B cell (primary cell): ENCODE measurements around the gene ZNF620. TPM values are rescaled to one million over a fixed set of nuclear protein-coding genes. Genes with fewer than 3 reads are reported as not detected.
"Not testable (repeated sequence)": the region's sequence is repeated elsewhere in the genome, so short reads cannot be mapped to it uniquely, and the experiment has no call there.

Experiments used
- ATAC-seq: fragments of 200-7000 bp; cut with Tn5 transposase; one replicate; pipeline ENCODE4 v1.10.0; 2021; ENCODE audit warnings: low read depth, mild to moderate bottlenecking, moderate number of reproducible peaks, moderate library complexity
- CTCF ChIA-PET: fragments of 350-600 bp; sonication (Branson Sonifier 250); formaldehyde crosslinking; loops from one replicate; lab custom pipeline; 2021; ENCODE audit warnings: antibody characterized with exemption, inconsistent platforms; lab: Charles Lee
- POLR2A ChIA-PET: fragments of 350-600 bp; sonication (Branson Sonifier 250); formaldehyde crosslinking; loops from one replicate; lab custom pipeline; 2021; ENCODE audit warnings: antibody characterized with exemption; lab: Charles Lee
- DNase-seq: peaks from one replicate; pipeline ENCODE4 v3.0.0; 2013
- H2AFZ ChIP-seq: 2 replicates; pipeline ENCODE4 v1.6.1; 2012; ENCODE audit warnings: mild to moderate bottlenecking, low read depth, low read length; ENCODE audit not compliant: insufficient read depth, poor library complexity, severe bottlenecking
- H3K27ac ChIP-seq, 2 donors: 1 replicate in 1 of 2; 2 replicates in 1 of 2; pipeline ENCODE4 v1.5.1; 2012 to 2013; ENCODE audit warnings: low read length in 2 of 2, mild to moderate bottlenecking in 2 of 2, moderate library complexity in 1 of 2
- H3K27me3 ChIP-seq, 4 experiments: fragments of 200-600 bp in 1 of 4; sonication (generic) in 1 of 4; replicated peaks in 1 of 4; 1 replicate in 2 of 4; 2 replicates in 2 of 4; pipeline versions ENCODE4 v1.6.1 to v1.7.0; 2013 to 2016; ENCODE audit warnings: low read length in 3 of 4, mild to moderate bottlenecking in 2 of 4, mixed read lengths in 1 of 4, moderate library complexity in 1 of 4; ENCODE audit not compliant: insufficient read depth in 4 of 4, control insufficient read depth in 3 of 4; ENCODE audit errors: control extremely low read depth in 1 of 4
- H3K36me3 ChIP-seq, 2 experiments: replicated peaks in 1 of 2; 1 replicate in 1 of 2; 2 replicates in 1 of 2; pipeline versions ENCODE4 v1.6.1 to v1.7.1; 2013; ENCODE audit warnings: low read length in 1 of 2; ENCODE audit not compliant: insufficient read depth in 2 of 2, control insufficient read depth in 1 of 2; ENCODE audit errors: control extremely low read depth in 1 of 2, extremely low read depth in 1 of 2
- H3K4me1 ChIP-seq, 2 donors: fragments of 200-600 bp in 1 of 2; sonication (generic) in 1 of 2; 1 replicate in 1 of 2; 2 replicates in 1 of 2; pipeline versions ENCODE4 v1.5.1 to v1.6.1; 2013 to 2017; ENCODE audit warnings: low read length in 2 of 2; ENCODE audit not compliant: control insufficient read depth in 2 of 2, insufficient read depth in 2 of 2
- H3K4me2 ChIP-seq: replicated peaks from 2 replicates; pipeline ENCODE3; 2012; ENCODE audit warnings: mild to moderate bottlenecking, low read depth, low read length; ENCODE audit not compliant: poor library complexity, severe bottlenecking
- H3K4me3 ChIP-seq, 5 experiments: fragments of 200-600 bp in 1 of 5; sonication (generic) in 1 of 5; 1 replicate in 3 of 5; 2 replicates in 2 of 5; pipeline versions ENCODE4 v1.5.1 to v1.7.0; 2011 to 2016; ENCODE audit warnings: low read length in 4 of 5, mild to moderate bottlenecking in 4 of 5, low read depth in 2 of 5, control low read depth in 1 of 5, moderate library complexity in 1 of 5; ENCODE audit not compliant: insufficient read depth in 1 of 5; ENCODE audit errors: control extremely low read depth in 1 of 5, extremely low read depth in 1 of 5
- H3K79me2 ChIP-seq: fragments of 200-600 bp; sonication (generic); one replicate; pipeline ENCODE4 v1.6.0; 2016; ENCODE audit warnings: low read length; ENCODE audit not compliant: control insufficient read depth, insufficient read depth
- H3K9ac ChIP-seq: fragments of 200-600 bp; sonication (generic); 2 replicates; pipeline ENCODE4 v1.6.1; 2017; ENCODE audit warnings: mild to moderate bottlenecking, low read length, moderate library complexity
- H3K9me3 ChIP-seq, 3 donors: one replicate each; pipeline versions ENCODE4 v1.6.1 to v1.7.1; 2013; ENCODE audit warnings: low read length in 2 of 3; ENCODE audit not compliant: control insufficient read depth in 2 of 3, insufficient read depth in 1 of 3; ENCODE audit errors: control extremely low read depth in 1 of 3
- H4K20me1 ChIP-seq: 2 replicates; pipeline ENCODE4 v1.6.0; 2012; ENCODE audit warnings: mild to moderate bottlenecking, low read length; ENCODE audit not compliant: insufficient read depth, control insufficient read depth, poor library complexity, severe bottlenecking
- H3K27ac Mint-ChIP-seq: one replicate; pipeline ENCODE4 v1.8.0; 2021; ENCODE audit warnings: mixed read lengths
- H3K27me3 Mint-ChIP-seq: one replicate; pipeline ENCODE4 v1.8.0; 2021; ENCODE audit warnings: mixed read lengths
- H3K4me1 Mint-ChIP-seq: one replicate; pipeline ENCODE4 v1.8.0; 2021; ENCODE audit warnings: mixed read lengths
- H3K4me3 Mint-ChIP-seq: one replicate; pipeline ENCODE4 v1.8.0; 2021; ENCODE audit warnings: mixed read lengths
- H3K9me3 Mint-ChIP-seq: one replicate; pipeline ENCODE4 v1.8.0; 2022; ENCODE audit warnings: mixed read lengths; ENCODE audit not compliant: insufficient read depth
- CTCF ChIP-seq: fragments of 200-600 bp; IDR thresholded peaks from one replicate; pipeline ENCODE4 v1.8.0; 2022; ENCODE audit warnings: antibody characterized with exemption, mild to moderate bottlenecking
- EZH2 ChIP-seq: IDR thresholded peaks from 2 replicates; pipeline ENCODE4 v1.6.1; 2012; ENCODE audit warnings: borderline replicate concordance, low read depth, mild to moderate bottlenecking, moderate library complexity, low read length; ENCODE audit not compliant: insufficient read depth, poor library complexity, severe bottlenecking
- WGBS: methylation state at CpG from one replicate; pipeline ENCODE4 v1.1.5; 2013; ENCODE audit warnings: missing lambda C conversion rate; ENCODE audit not compliant: insufficient coverage; 5-methylcytosine and 5-hydroxymethylcytosine counted together
- intact Hi-C: fragments of 100-400 bp; cut with micrococcal nuclease; formaldehyde crosslinking; loops from one replicate; pipeline ENCODE4 v1.10.0; 2022
- polyA plus RNA-seq: library from polyadenylated mRNA; depleted of rRNA; stranded (reverse); fragments of >200 nt; gene quantifications from 2 replicates; pipeline ENCODE4 v1.2.3, GENCODE V29; 2012
- total RNA-seq, 2 donors: library from RNA; stranded (reverse); fragments of 120-200 nt in 1 of 2; gene quantifications; 1 replicate in 1 of 2; 2 replicates in 1 of 2; pipeline versions ENCODE4 v1.2.3 to v1.2.4, GENCODE V29; 2013 to 2022

ZNF620 gene
- total and polyA plus RNA-seq, 2 donors (not counting 1 experiment from before 2014, with no cell fraction given) = 1.2 to 6.6 TPM

GRCh38 chr3:40550167-40550566 lies 44.3 kb downstream of the ZNF620 start:
- intact Hi-C loops = no loop called here
- ChIA-PET CTCF (no interaction called here), POLR2A (no interaction called here)
- H3K27me3 ChIP-seq = no peaks in the 10 kb centered on the region
- no peak overlapping the region for H3K4me3 Mint-ChIP-seq
- WGBS = no CpG with 5 or more reads among the region's 1 CpG
- no peaks in the 10 kb centered on the region for H3K9me3 Mint-ChIP-seq
- TF ChIP-seq EZH2 (no peak), CTCF (no peak)
- H3K9ac ChIP-seq = no peak overlapping the region
- no peak overlapping the region for H2AFZ ChIP-seq
- H3K4me3 ChIP-seq = no peak overlapping the region
- H3K27ac Mint-ChIP-seq = no peak overlapping the region
- no peaks in the 10 kb centered on the region for H4K20me1 ChIP-seq
- H3K79me2 ChIP-seq = no peaks in the 10 kb centered on the region
- no peak overlapping the region for H3K4me2 ChIP-seq
- H3K9me3 ChIP-seq = peaks cover 0 to 9% (median 0%) of the 10 kb centered on the region in 3 donors
- H3K4me1 Mint-ChIP-seq = no peaks in the 10 kb centered on the region
- H3K36me3 ChIP-seq = no peaks in the 10 kb centered on the region
- ATAC-seq = no peak
- no peaks in the 10 kb centered on the region for H3K4me1 ChIP-seq
- no peaks in the 10 kb centered on the region for H3K27me3 Mint-ChIP-seq
- no peak for DNase-seq
- H3K27ac ChIP-seq = no peak overlapping the region

- peaks cover 2% of the 10 kb centered on the region for H3K27me3 Mint-ChIP-seq
- 58% methylated on average over 2 of the region's 7 CpGs for WGBS
- H3K36me3 ChIP-seq = no peaks in the 10 kb centered on the region
- ChIA-PET CTCF (no interaction called here), POLR2A (no interaction called here)
- no peak overlapping the region for H3K4me3 Mint-ChIP-seq
- no peaks in the 10 kb centered on the region for H3K9me3 Mint-ChIP-seq
- no peak overlapping the region for H3K4me3 ChIP-seq
- no peaks in the 10 kb centered on the region for H3K4me1 ChIP-seq
- peaks cover 0 to 1% (median 0%) of the 10 kb centered on the region in 3 donors for H3K9me3 ChIP-seq
- ATAC-seq (no peak), DNase-seq (no peak)
- intact Hi-C loops = no loop called here
- no peak overlapping the region for H3K27ac Mint-ChIP-seq
- H3K79me2 ChIP-seq = no peaks in the 10 kb centered on the region
- no peaks in the 10 kb centered on the region for H3K27me3 ChIP-seq
- H3K4me1 Mint-ChIP-seq = no peaks in the 10 kb centered on the region
- no peak overlapping the region for H3K4me2 ChIP-seq
- no peaks in the 10 kb centered on the region for H4K20me1 ChIP-seq
- H2AFZ ChIP-seq = no peak overlapping the region
- TF ChIP-seq CTCF (no peak), EZH2 (no peak)
- no peak overlapping the region for H3K27ac ChIP-seq
- no peak overlapping the region for H3K9ac ChIP-seq
Observed at GRCh38 chr3:40557575-40558161, 51.8 kb downstream of the ZNF620 start.

- DNase-seq, H3K27ac ChIP-seq, H3K79me2 ChIP-seq, H3K27me3 ChIP-seq, H3K9me3 Mint-ChIP-seq, POLR2A ChIA-PET, ATAC-seq, H3K27me3 Mint-ChIP-seq, H4K20me1 ChIP-seq, H3K9ac ChIP-seq, H3K4me3 ChIP-seq, H3K9me3 ChIP-seq, H3K36me3 ChIP-seq, H3K4me3 Mint-ChIP-seq, CTCF ChIA-PET, H3K27ac Mint-ChIP-seq, H3K4me1 Mint-ChIP-seq, H2AFZ ChIP-seq, intact Hi-C loops, H3K4me1 ChIP-seq, H3K4me2 ChIP-seq: not testable (repeated sequence)
- WGBS = 99% methylated on average over 8 of the region's 9 CpGs
Observed at GRCh38 chr3:40562482-40562881, 56.6 kb downstream of the ZNF620 start.
